Measurements from ENCODE around the gene CRACR2A.

GRCh38 chr12:3666441-3666840 is 86.5 kb downstream of the CRACR2A start:
- no peak for TF ChIP-seq REST (IDR thresholded peaks at IDR 0.05; ENCODE audit: insufficient read depth in 1 of 2, low read depth in 2 of 2, low read length in 2 of 2)
- TF ChIP-seq POLR2AphosphoS5 (IDR thresholded peaks at IDR 0.05; ENCODE audit: low read depth, low read length) = no peak
- no peak for TF ChIP-seq TAF1 (IDR thresholded peaks at IDR 0.05; ENCODE audit: borderline replicate concordance, insufficient read depth, low read length)
